Measurements from ENCODE around the gene FOXO1.

- no peak for TF ChIP-seq BRCA1 (CRISPR knock-in tag; IDR thresholded peaks at IDR 0.05)
- no peak for TF ChIP-seq CHD2 (IDR thresholded peaks at IDR 0.05; ENCODE audit: low read depth, low read length)
- no peak for TF ChIP-seq ZBTB33 (CRISPR knock-in tag; IDR thresholded peaks at IDR 0.05)
- TF ChIP-seq, protein P1, sequence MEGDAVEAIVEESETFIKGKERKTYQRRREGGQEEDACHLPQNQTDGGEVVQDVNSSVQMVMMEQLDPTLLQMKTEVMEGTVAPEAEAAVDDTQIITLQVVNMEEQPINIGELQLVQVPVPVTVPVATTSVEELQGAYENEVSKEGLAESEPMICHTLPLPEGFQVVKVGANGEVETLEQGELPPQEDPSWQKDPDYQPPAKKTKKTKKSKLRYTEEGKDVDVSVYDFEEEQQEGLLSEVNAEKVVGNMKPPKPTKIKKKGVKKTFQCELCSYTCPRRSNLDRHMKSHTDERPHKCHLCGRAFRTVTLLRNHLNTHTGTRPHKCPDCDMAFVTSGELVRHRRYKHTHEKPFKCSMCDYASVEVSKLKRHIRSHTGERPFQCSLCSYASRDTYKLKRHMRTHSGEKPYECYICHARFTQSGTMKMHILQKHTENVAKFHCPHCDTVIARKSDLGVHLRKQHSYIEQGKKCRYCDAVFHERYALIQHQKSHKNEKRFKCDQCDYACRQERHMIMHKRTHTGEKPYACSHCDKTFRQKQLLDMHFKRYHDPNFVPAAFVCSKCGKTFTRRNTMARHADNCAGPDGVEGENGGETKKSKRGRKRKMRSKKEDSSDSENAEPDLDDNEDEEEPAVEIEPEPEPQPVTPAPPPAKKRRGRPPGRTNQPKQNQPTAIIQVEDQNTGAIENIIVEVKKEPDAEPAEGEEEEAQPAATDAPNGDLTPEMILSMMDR (CRISPR knock-in tag; IDR thresholded peaks at IDR 0.05) = no peak
- no peak for TF ChIP-seq HNRNPLL (IDR thresholded peaks at IDR 0.05; ENCODE audit: low read depth, low read length, poor library complexity, severe bottlenecking)
- TF ChIP-seq TCF7L2 (IDR thresholded peaks at IDR 0.05; ENCODE audit: low read depth, low read length) = no peak
- no peak for TF ChIP-seq TARDBP (CRISPR knock-in tag; IDR thresholded peaks at IDR 0.05)
Observed at GRCh38 chr13:40599124-40599523, 67.3 kb downstream of the FOXO1 start.
